Liver (tissue), 9 donors: ENCODE results near the gene PCBP4. TPM values are rescaled to one million over a fixed set of nuclear protein-coding genes. Genes with fewer than 3 reads are reported as not detected.

ENCODE experiments used
- DNase-seq: peaks from one replicate; pipeline ENCODE4 v3.0.0-alpha.2; 2017; ENCODE audit warnings: low spot score
- H3K27ac ChIP-seq, 2 donors: one replicate each; pipeline ENCODE4 v1.7.0; 2013; ENCODE audit warnings: inconsistent platforms in 2 of 2, low read length in 2 of 2, control low read depth in 1 of 2, low read depth in 1 of 2, mild to moderate bottlenecking in 1 of 2
- H3K27me3 ChIP-seq, 4 donors: one replicate each; pipeline versions ENCODE4 v1.6.1 to v1.7.0; 2013; ENCODE audit warnings: low read length in 3 of 4, inconsistent platforms in 1 of 4, mild to moderate bottlenecking in 1 of 4, moderate library complexity in 1 of 4; ENCODE audit not compliant: control insufficient read depth in 4 of 4, insufficient read depth in 4 of 4
- H3K36me3 ChIP-seq, 4 donors: one replicate each; pipeline versions ENCODE4 v1.6.1 to v1.7.0; 2013; ENCODE audit warnings: low read length in 3 of 4, mild to moderate bottlenecking in 3 of 4, low read depth in 1 of 4, moderate library complexity in 1 of 4; ENCODE audit not compliant: control insufficient read depth in 4 of 4, insufficient read depth in 3 of 4
- H3K4me1 ChIP-seq, 4 donors: one replicate each; pipeline versions ENCODE4 v1.6.1 to v1.7.0; 2013; ENCODE audit warnings: low read length in 3 of 4, mild to moderate bottlenecking in 3 of 4, moderate library complexity in 1 of 4; ENCODE audit not compliant: control insufficient read depth in 4 of 4, insufficient read depth in 4 of 4
- H3K4me3 ChIP-seq, 3 donors: one replicate each; pipeline versions ENCODE4 v1.6.1 to v1.7.0; 2013; ENCODE audit warnings: low read length in 3 of 3, control low read depth in 1 of 3, low read depth in 1 of 3, mild to moderate bottlenecking in 1 of 3
- H3K9ac ChIP-seq, 2 donors: one replicate each; pipeline ENCODE4 v1.7.0; 2013; ENCODE audit warnings: low read length in 2 of 2, mild to moderate bottlenecking in 2 of 2, moderate library complexity in 2 of 2, control low read depth in 1 of 2, low read depth in 1 of 2
- H3K9me3 ChIP-seq, 4 donors: one replicate each; pipeline versions ENCODE4 v1.6.1 to v1.7.0; 2013; ENCODE audit warnings: low read length in 3 of 4; ENCODE audit not compliant: control insufficient read depth in 4 of 4
- FOXA1 ChIP-seq: IDR thresholded peaks from 2 replicates; pipeline ENCODE4 v1.6.1; 2016; ENCODE audit warnings: antibody characterized with exemption
- GABPA ChIP-seq, 2 donors: IDR thresholded peaks in 1 of 2; conservative IDR thresholded peaks in 1 of 2; 2 replicates each; pipeline ENCODE4 v1.6.1; 2016; ENCODE audit warnings: antibody characterized with exemption in 2 of 2, mild to moderate bottlenecking in 1 of 2, moderate library complexity in 1 of 2
- HNF4A ChIP-seq, 2 donors: conservative IDR thresholded peaks; 2 replicates each; pipeline ENCODE4 v1.6.1; 2016; ENCODE audit warnings: antibody characterized with exemption in 2 of 2, mild to moderate bottlenecking in 2 of 2
- JUND ChIP-seq, 2 donors: IDR thresholded peaks; 2 replicates each; pipeline ENCODE4 v1.6.1; 2016; ENCODE audit warnings: antibody characterized with exemption in 2 of 2
- NR2F2 ChIP-seq: IDR thresholded peaks from 2 replicates; pipeline ENCODE4 v1.6.1; 2016; ENCODE audit warnings: antibody characterized with exemption
- RAD21 ChIP-seq, 2 donors: IDR thresholded peaks; 2 replicates each; pipeline ENCODE4 v1.6.1; 2016; ENCODE audit warnings: antibody characterized with exemption in 2 of 2, mild to moderate bottlenecking in 2 of 2
- RXRA ChIP-seq, 2 donors: IDR thresholded peaks; 2 replicates each; pipeline ENCODE4 v1.6.1; 2017 to 2018; ENCODE audit warnings: antibody characterized with exemption in 2 of 2, mild to moderate bottlenecking in 1 of 2
- SP1 ChIP-seq: IDR thresholded peaks from 2 replicates; pipeline ENCODE4 v1.6.1; 2018; ENCODE audit warnings: antibody characterized with exemption, mild to moderate bottlenecking
- WGBS: extraction: QIAGEN DNeasy Blood & Tissue Kit; methylation state at CpG from one replicate; pipeline ENCODE4 v1.1.7; 2013; 5-methylcytosine and 5-hydroxymethylcytosine counted together
- polyA plus RNA-seq, 2 donors: library from polyadenylated mRNA; stranded (reverse) in 1 of 2; unstranded in 1 of 2; fragments of 200-250 nt in 1 of 2; fragments of >200 nt in 1 of 2; fragmentation: Nextera tagmentation in 1 of 2; extraction: Ambion mirVana in 1 of 2; gene quantifications; one replicate each; pipeline versions ENCODE4 v1.2.1 to v1.2.3, GENCODE V29; 2013 to 2015
- total RNA-seq, 2 donors: library from RNA; depleted of rRNA; stranded (reverse); fragments of >200 nt; gene quantifications; one replicate each; pipeline ENCODE4 v1.2.3, GENCODE V29; 2014
- TF ChIP-seq, protein P1 (sequence below): IDR thresholded peaks from 2 replicates; pipeline ENCODE4 v1.6.1; 2016; ENCODE audit warnings: antibody characterized with exemption
- TF ChIP-seq, protein P2 (sequence below): fragments of 150-350 bp; IDR thresholded peaks from 2 replicates; pipeline ENCODE4 v1.5.1; 2017; ENCODE audit warnings: improper control_type of control experiment, low read depth, low read length; ENCODE audit not compliant: missing input control
- TF ChIP-seq, protein P3 (sequence below): IDR thresholded peaks from 2 replicates; pipeline ENCODE4 v1.6.1; 2016; ENCODE audit warnings: antibody characterized with exemption
- TF ChIP-seq, protein P4 (sequence below): IDR thresholded peaks from 2 replicates; pipeline ENCODE4 v1.6.1; 2016; ENCODE audit warnings: antibody characterized with exemption, mild to moderate bottlenecking
- TF ChIP-seq, protein P5 (sequence below): IDR thresholded peaks from 2 replicates; pipeline ENCODE4 v1.6.1; 2016; ENCODE audit warnings: antibody characterized with exemption
- donor health status: healthy.
- donor health status: healthy.
- donor health status: healthy.
- donor health status: healthy.
- donor health status: healthy.

Gene PCBP4
- total and polyA plus RNA-seq, 4 donors = 2.7 to 7.9 (median 4.5) TPM

DNA sequence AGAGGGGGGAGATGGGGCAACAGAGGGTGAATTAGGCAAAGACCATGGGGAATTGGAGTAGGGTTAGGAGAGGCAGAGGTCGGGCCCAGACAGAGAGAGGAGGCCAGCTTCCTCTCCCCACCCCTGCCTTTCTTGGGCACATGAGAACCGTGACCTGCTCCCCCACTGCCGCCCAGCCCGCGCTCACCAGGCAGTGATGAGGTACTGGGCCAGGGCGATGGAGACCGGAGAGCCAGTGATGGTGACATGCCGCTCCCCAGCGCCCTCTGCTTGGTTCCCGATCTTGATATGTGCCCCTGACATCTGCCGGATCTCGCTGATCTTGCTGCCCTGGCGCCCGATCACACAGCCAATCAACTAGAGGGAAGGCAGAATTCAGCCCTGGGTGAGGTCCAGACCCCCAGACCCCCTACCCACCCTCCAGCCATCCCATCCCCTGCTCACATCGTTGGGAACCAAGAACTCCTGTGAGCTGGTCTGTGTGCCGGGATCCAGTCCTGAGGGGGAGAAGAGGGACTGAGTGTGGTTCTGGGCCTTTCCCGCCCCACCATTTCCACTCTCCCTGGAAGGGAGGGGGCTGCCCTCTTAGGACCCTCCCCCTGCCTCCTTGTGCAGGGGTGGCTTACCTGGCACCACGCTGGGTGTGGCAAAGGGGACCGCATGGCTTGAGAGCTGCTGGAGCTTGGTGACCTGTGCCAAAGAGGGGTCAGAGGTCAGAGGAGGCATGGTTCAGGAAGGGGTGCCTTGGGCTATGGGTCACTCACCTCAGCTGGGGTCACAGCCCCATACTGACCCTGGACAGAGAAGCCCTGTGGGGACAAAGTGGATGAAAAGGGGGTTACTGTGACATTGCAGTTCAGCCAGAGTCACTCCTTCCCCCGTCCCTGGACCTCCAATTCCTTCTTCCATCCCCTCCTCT, 8.4 kb downstream of the PCBP4 start:
- Histone ChIP-seq H3K27me3 (no peaks in the 10 kb centered on the region), H3K4me3 (no peak overlapping the region), H3K9ac (no peak overlapping the region), H3K4me1 (peaks cover 11 to 35% (median 19%) of the 10 kb centered on the region in 4 donors), H3K36me3 (peaks cover 0 to 2% (median 0%) of the 10 kb centered on the region in 4 donors), H3K27ac (no peak overlapping the region), H3K9me3 (no peaks in the 10 kb centered on the region)
- no peak for DNase-seq
- 92% methylated on average over 20 of the region's 20 CpGs for WGBS
- TF ChIP-seq, protein P1, sequence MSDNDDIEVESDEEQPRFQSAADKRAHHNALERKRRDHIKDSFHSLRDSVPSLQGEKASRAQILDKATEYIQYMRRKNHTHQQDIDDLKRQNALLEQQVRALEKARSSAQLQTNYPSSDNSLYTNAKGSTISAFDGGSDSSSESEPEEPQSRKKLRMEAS = no peak
- peak in 1 of 2 donors; percentile 58 for TF ChIP-seq HNF4A (conservative IDR thresholded peaks at IDR 0.05)
- no peak for TF ChIP-seq GABPA (IDR thresholded peaks at IDR 0.05 in 1 of 2, conservative IDR thresholded peaks at IDR 0.05 in 1 of 2)
- peak; percentile 75 to 99 for TF ChIP-seq RXRA (IDR thresholded peaks at IDR 0.05)
- TF ChIP-seq RAD21 (IDR thresholded peaks at IDR 0.05) = no peak
- TF ChIP-seq, protein P2, sequence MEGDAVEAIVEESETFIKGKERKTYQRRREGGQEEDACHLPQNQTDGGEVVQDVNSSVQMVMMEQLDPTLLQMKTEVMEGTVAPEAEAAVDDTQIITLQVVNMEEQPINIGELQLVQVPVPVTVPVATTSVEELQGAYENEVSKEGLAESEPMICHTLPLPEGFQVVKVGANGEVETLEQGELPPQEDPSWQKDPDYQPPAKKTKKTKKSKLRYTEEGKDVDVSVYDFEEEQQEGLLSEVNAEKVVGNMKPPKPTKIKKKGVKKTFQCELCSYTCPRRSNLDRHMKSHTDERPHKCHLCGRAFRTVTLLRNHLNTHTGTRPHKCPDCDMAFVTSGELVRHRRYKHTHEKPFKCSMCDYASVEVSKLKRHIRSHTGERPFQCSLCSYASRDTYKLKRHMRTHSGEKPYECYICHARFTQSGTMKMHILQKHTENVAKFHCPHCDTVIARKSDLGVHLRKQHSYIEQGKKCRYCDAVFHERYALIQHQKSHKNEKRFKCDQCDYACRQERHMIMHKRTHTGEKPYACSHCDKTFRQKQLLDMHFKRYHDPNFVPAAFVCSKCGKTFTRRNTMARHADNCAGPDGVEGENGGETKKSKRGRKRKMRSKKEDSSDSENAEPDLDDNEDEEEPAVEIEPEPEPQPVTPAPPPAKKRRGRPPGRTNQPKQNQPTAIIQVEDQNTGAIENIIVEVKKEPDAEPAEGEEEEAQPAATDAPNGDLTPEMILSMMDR = no peak
- peak; percentile 80 for TF ChIP-seq NR2F2
- TF ChIP-seq SP1 = peak; percentile 44
- no peak for TF ChIP-seq JUND (IDR thresholded peaks at IDR 0.05)
- TF ChIP-seq FOXA1 = no peak

DNA sequence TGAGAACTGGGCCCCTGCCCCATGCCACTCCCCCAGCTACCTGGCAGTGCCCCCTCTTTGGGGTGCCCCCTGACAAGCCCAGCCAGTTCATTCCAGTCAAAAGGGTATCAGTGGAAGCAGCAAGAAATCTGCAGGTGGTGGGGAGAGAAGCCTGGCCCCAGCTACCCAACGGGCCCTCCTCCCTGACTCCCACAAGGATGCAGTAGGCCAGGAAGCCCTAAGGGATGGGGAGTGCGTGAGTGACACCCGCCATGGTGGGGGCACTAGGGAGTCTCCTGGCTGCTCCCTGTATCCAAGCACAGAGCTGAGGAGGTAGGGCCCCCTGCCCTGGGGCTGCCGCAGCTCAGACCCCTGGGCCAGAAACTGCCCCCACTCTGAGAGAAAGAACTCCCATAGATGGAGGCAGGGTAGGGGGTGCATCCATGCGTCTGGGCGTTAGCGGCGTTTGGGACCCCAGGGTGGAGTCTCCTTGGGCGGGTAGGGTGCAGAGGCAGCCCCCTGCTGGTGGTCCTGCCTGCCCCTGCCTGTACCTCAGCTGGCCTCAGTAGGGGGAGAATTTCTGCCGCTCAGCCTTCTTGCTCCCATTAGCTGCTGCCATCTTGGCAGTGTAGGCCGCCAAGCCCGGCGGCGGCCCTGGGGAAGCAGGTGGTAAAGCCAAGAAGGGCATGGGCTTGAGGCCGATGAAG, 9.6 kb downstream of the PCBP4 start:
- H3K9me3 ChIP-seq = no peaks in the 10 kb centered on the region
- no peak for DNase-seq
- WGBS = 96% methylated on average over 15 of the region's 15 CpGs
- H3K36me3 ChIP-seq = peaks cover 0 to 2% (median 0%) of the 10 kb centered on the region in 4 donors
- no peak overlapping the region for H3K9ac ChIP-seq
- peaks cover 11 to 35% (median 19%) of the 10 kb centered on the region in 4 donors for H3K4me1 ChIP-seq
- H3K27me3 ChIP-seq = no peaks in the 10 kb centered on the region
- no peak overlapping the region for H3K4me3 ChIP-seq
- TF ChIP-seq JUND (IDR thresholded peaks at IDR 0.05) (no peak), HNF4A (conservative IDR thresholded peaks at IDR 0.05) (no peak), SP1 (no peak), GABPA (IDR thresholded peaks at IDR 0.05 in 1 of 2, conservative IDR thresholded peaks at IDR 0.05 in 1 of 2) (no peak)
- TF ChIP-seq, protein P3, sequence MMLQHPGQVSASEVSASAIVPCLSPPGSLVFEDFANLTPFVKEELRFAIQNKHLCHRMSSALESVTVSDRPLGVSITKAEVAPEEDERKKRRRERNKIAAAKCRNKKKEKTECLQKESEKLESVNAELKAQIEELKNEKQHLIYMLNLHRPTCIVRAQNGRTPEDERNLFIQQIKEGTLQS = no peak
- TF ChIP-seq, protein P4, sequence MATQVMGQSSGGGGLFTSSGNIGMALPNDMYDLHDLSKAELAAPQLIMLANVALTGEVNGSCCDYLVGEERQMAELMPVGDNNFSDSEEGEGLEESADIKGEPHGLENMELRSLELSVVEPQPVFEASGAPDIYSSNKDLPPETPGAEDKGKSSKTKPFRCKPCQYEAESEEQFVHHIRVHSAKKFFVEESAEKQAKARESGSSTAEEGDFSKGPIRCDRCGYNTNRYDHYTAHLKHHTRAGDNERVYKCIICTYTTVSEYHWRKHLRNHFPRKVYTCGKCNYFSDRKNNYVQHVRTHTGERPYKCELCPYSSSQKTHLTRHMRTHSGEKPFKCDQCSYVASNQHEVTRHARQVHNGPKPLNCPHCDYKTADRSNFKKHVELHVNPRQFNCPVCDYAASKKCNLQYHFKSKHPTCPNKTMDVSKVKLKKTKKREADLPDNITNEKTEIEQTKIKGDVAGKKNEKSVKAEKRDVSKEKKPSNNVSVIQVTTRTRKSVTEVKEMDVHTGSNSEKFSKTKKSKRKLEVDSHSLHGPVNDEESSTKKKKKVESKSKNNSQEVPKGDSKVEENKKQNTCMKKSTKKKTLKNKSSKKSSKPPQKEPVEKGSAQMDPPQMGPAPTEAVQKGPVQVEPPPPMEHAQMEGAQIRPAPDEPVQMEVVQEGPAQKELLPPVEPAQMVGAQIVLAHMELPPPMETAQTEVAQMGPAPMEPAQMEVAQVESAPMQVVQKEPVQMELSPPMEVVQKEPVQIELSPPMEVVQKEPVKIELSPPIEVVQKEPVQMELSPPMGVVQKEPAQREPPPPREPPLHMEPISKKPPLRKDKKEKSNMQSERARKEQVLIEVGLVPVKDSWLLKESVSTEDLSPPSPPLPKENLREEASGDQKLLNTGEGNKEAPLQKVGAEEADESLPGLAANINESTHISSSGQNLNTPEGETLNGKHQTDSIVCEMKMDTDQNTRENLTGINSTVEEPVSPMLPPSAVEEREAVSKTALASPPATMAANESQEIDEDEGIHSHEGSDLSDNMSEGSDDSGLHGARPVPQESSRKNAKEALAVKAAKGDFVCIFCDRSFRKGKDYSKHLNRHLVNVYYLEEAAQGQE = no peak
- TF ChIP-seq, protein P5, sequence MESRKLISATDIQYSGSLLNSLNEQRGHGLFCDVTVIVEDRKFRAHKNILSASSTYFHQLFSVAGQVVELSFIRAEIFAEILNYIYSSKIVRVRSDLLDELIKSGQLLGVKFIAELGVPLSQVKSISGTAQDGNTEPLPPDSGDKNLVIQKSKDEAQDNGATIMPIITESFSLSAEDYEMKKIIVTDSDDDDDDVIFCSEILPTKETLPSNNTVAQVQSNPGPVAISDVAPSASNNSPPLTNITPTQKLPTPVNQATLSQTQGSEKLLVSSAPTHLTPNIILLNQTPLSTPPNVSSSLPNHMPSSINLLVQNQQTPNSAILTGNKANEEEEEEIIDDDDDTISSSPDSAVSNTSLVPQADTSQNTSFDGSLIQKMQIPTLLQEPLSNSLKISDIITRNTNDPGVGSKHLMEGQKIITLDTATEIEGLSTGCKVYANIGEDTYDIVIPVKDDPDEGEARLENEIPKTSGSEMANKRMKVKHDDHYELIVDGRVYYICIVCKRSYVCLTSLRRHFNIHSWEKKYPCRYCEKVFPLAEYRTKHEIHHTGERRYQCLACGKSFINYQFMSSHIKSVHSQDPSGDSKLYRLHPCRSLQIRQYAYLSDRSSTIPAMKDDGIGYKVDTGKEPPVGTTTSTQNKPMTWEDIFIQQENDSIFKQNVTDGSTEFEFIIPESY = no peak
- peak overlapping the region in 1 of 2 donors; percentile 34 for H3K27ac ChIP-seq
